Medulla oblongata (tissue), 1 donor: Measurements from ENCODE around the gene INSRR.

Experiments used
- DNase-seq: peaks from one replicate; pipeline ENCODE4 v3.0.0-alpha.2; 2015; ENCODE audit errors: extremely low spot score

Gene INSRR

GRCh38 chr1:156806512-156807440, 52.1 kb downstream of the INSRR start:
- DNase-seq, result no peak

- peak; percentile 28 for DNase-seq
Observed at GRCh38 chr1:156805766-156806511, 53.0 kb downstream of the INSRR start.

GRCh38 chr1:156804572-156805243, 54.2 kb downstream of the INSRR start:
- peak; percentile 82 for DNase-seq

GRCh38 chr1:156804026-156804425, 54.9 kb downstream of the INSRR start:
- no peak for DNase-seq

- DNase-seq, result no peak
Observed at GRCh38 chr1:156803086-156803851, 55.6 kb downstream of the INSRR start.

GRCh38 chr1:156802421-156802935, 56.4 kb downstream of the INSRR start:
- DNase-seq, result no peak

- DNase-seq, result no peak
Observed at GRCh38 chr1:156801409-156802121, 57.4 kb downstream of the INSRR start.

- DNase-seq, result peak; percentile 73
Observed at GRCh38 chr1:156797212-156797871, 61.6 kb downstream of the INSRR start.

GRCh38 chr1:156796340-156797097, 62.4 kb downstream of the INSRR start:
- DNase-seq, result no peak

- peak; percentile 85 for DNase-seq
Observed at GRCh38 chr1:156795787-156796186, 63.1 kb downstream of the INSRR start.

- no peak for DNase-seq
Observed at GRCh38 chr1:156795374-156795733, 63.6 kb downstream of the INSRR start.

- DNase-seq, result no peak
Observed at GRCh38 chr1:156794506-156795373, 64.2 kb downstream of the INSRR start.
